Astrocyte (in vitro differentiated cells and primary cell): ENCODE data around the gene GAB1.

Source experiments
- EZH2 ChIP-seq: IDR thresholded peaks from 2 replicates; pipeline ENCODE4 v1.6.1; 2012; ENCODE audit warnings: mild to moderate bottlenecking, low read length, inconsistent platforms; ENCODE audit not compliant: insufficient read depth
- TF ChIP-seq, protein P1 (sequence below): IDR thresholded peaks from 2 replicates; pipeline ENCODE4 v1.5.1; 2011; ENCODE audit warnings: low read depth, mild to moderate bottlenecking, inconsistent platforms, low read length, moderate library complexity; ENCODE audit not compliant: insufficient read depth

- TF ChIP-seq, protein P1, sequence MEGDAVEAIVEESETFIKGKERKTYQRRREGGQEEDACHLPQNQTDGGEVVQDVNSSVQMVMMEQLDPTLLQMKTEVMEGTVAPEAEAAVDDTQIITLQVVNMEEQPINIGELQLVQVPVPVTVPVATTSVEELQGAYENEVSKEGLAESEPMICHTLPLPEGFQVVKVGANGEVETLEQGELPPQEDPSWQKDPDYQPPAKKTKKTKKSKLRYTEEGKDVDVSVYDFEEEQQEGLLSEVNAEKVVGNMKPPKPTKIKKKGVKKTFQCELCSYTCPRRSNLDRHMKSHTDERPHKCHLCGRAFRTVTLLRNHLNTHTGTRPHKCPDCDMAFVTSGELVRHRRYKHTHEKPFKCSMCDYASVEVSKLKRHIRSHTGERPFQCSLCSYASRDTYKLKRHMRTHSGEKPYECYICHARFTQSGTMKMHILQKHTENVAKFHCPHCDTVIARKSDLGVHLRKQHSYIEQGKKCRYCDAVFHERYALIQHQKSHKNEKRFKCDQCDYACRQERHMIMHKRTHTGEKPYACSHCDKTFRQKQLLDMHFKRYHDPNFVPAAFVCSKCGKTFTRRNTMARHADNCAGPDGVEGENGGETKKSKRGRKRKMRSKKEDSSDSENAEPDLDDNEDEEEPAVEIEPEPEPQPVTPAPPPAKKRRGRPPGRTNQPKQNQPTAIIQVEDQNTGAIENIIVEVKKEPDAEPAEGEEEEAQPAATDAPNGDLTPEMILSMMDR: no peak
- TF ChIP-seq EZH2: no peak
Observed at GRCh38 chr4:143384381-143384994, 47.8 kb downstream of the GAB1 start.
